GM18520 (cell line): Measurements from ENCODE around the gene UBALD1.
"Not testable (repeated sequence)": the region's sequence is repeated elsewhere in the genome, so short reads cannot be mapped to it uniquely, and the experiment has no call there.

Source experiments
- ATAC-seq: cut with Tn5 transposase; IDR thresholded peaks from one replicate; pipeline ENCODE4 v1.9.1; 2021; ENCODE audit not compliant: unreplicated experiment

The UBALD1 gene

DNA sequence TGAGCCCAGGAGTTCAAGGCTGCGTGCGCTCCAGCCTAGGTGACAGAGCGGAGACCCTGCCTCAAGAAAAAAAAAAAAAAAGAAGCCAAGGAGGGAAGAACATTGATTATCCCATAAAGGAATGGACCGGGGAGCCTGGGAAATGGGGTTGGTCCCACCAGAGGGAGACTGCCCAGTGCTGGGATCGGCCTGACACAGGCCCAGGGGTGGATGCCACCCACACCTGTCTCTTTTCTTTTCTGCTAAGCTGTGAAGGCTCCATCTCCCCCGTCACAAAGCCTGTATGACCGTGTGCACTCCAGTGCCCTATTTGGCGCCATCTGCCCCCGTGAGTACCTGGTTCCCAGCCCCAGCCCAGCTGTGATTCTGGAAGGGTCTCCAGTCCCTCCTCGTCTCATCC, 15.7 kb downstream of the UBALD1 start:
- no peak for ATAC-seq

DNA sequence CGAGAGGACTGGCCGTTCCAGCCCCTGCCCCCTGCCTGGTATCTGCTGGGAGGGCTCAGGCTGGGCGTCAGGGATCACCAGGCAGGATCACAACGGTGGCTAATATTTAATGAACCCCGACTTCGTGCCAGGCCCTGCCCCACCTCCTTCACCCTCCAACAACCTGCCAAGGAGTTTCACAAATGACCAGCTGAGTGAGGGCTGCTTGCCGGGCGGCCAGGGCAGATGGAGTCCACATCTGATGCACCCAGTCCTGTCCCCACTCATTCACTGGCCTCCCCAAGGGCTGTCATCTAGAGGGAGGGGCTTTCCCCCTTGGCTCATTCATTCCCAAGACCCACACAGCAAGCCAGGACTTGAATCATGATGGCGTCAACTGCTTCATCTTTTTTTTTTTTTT, 17.5 kb downstream of the UBALD1 start:
- ATAC-seq = no peak

GRCh38 chr16:4594433-4595410, 20.0 kb downstream of the UBALD1 start:
- no peak for ATAC-seq

DNA sequence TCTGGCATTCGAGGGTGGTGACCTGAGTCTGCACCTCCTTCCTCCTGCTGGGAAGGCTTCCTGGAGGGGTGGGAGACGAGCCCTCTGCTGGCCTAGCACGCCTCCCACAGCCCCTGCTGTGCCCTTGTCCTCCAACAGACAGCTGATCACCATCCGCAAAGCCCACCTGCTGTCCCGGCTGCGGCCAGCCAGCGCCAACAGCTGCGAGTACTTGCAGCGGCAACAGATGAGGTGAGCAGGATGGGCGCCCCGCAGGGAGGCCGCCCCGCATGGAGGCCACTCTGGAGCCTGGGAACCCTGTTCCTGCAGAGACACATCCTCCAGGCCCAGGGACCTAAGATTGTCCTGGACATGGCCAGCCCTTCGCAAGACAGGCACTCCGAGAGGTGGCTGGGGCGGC, 21.6 kb downstream of the UBALD1 start:
- no peak for ATAC-seq

- no peak for ATAC-seq
These were observed 22.8 kb downstream of the UBALD1 start for GRCh38 chr16:4591706-4592470.

- ATAC-seq = no peak
These were observed 23.5 kb downstream of the UBALD1 start for GRCh38 chr16:4591191-4591590.

DNA sequence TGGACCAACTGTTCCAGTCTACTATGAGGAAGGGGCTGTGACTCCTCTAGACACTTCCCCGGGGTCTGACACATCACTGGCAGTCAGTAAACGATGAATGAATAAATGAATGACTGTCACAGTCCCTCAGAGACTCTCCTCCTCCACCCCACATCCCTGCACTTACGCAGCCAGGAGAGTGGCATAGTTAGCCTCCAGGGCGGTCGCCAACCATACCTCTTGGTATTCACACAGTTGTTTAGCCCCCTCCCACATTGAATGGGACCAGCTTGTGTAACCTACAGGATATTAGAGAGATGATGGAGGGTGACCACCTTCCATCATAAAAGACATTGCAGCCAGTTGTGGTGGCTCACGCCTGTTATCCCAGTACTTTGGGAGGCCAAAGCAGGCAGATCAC, 25.7 kb downstream of the UBALD1 start:
- no peak for ATAC-seq

GRCh38 chr16:4588386-4588785, 26.3 kb downstream of the UBALD1 start:
- no peak for ATAC-seq

DNA sequence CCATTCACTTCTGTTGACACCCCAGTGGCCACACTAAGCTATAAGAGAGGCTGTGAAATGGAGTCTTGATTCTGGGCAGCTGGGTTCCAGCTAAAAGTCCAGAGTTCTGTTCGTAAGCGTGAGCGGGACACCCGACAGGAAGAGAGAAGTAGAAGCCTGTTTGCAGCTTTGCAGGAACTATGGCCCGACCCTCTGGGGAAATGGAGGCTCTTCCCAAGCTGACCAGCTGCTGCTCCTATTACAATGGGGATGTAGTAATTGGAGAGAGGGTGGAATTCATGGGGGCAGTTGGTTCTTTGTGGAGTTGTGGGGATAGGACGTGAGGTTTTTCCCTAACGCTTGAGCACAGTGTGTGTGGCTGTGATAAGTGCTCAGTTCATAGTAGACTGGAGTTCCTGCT, 28.4 kb downstream of the UBALD1 start:
- no peak for ATAC-seq

GRCh38 chr16:4583906-4584305, 30.8 kb downstream of the UBALD1 start:
- ATAC-seq = no peak

GRCh38 chr16:4580250-4580649, 34.4 kb downstream of the UBALD1 start:
- ATAC-seq = no peak

GRCh38 chr16:4578961-4579530, 35.6 kb downstream of the UBALD1 start:
- no peak for ATAC-seq

GRCh38 chr16:4576008-4576407, 38.7 kb downstream of the UBALD1 start:
- no peak for ATAC-seq

DNA sequence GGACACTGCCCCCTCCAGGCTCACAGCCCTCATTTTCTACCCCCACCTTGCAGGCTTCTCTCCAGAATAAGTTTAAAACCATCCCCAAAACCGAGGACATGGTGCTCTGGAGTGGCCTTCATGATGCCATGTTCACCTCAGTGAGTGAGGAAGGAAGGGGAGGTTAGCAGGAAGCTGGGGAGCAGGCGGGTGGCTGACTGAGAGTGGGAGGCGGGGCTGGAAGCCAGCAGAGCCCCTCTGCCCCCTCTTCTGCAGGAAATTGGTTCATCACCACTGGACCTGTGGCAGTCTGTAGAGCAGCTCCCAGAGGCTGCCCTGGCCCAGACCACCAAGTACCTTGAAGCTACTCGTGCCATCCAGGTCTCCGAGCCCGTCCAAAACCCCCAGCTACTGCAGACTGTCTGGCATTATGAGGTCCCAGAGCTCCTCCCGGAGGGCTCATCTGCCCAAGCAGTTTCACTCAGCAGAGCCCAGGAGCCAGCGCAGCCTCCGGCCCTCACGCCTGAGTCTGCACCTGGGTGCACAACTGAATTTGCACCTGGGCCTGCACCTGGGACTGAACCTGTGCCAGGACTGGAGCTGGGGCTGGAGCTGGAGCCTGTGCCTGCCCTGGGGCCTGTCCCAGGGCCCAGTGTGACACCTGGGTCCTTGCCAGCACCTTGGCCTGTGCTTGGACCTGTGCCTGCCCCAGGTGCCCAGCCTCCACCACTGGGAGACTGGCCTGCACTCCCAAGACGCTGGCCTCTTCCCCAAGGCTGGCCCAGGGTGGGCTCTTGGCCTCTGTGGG, 39.6 kb downstream of the UBALD1 start:
- no peak for ATAC-seq

GRCh38 chr16:4573926-4574325, 40.8 kb downstream of the UBALD1 start:
- ATAC-seq = not testable (repeated sequence)

DNA sequence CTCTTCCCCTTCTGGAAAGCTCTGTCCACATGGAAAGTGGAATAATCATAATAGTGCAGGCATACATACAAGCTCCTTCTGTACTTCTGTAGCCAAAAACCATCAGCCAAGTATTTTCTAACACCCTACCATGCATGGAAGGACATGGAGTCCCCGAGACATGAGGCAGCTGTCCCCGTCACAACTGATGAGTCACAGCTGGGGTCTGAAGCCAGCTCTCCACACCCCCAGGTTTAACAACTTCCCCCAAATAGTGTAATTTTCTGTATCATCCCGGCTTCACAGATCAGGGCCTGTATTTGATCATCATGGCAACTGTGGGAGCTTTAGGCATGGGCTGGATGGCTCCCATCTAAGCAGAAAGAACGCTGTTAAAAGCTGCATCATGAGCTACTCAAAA, 42.0 kb downstream of the UBALD1 start:
- no peak for ATAC-seq

GRCh38 chr16:4570688-4571321, 43.9 kb downstream of the UBALD1 start:
- ATAC-seq = no peak

GRCh38 chr16:4570086-4570485, 44.6 kb downstream of the UBALD1 start:
- no peak for ATAC-seq

DNA sequence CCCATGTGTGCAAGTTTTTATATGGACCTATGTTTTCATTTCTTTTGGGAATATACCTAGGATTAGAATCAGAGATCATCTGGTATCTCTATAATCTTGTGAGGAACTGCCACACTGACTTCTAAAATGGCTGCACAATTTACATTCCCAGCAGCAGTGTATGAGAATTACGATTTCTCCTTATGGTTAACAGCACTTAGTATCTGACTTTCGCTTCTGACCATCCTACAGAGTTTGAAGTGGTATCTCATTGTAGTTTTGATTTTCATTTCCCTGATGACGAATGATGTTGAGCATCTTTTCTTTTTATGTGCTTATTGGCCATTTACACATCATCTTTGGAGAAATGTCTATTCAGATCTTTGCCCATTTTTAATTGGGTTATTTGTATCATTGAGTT, 48.5 kb downstream of the UBALD1 start:
- no peak for ATAC-seq

GRCh38 chr16:4564661-4565267, 49.9 kb downstream of the UBALD1 start:
- ATAC-seq = no peak
